A172 (cell line): ENCODE data around the gene KRTAP20-3. TPM values are rescaled to one million over a fixed set of nuclear protein-coding genes. Genes with fewer than 3 reads are reported as not detected.

Experiments used
- DNase-seq: peaks from one replicate; pipeline ENCODE4 v3.0.0-alpha.2; 2015; ENCODE audit warnings: low spot score
- total RNA-seq: library from RNA; depleted of rRNA; stranded (reverse); fragments of >200 nt; shearing (Covaris generic); gene quantifications from 2 replicates; pipeline ENCODE4 v1.2.3, GENCODE V29; 2014; rRNA removed

KRTAP20-3 gene
- not detected in 2 replicates for total RNA-seq

DNA sequence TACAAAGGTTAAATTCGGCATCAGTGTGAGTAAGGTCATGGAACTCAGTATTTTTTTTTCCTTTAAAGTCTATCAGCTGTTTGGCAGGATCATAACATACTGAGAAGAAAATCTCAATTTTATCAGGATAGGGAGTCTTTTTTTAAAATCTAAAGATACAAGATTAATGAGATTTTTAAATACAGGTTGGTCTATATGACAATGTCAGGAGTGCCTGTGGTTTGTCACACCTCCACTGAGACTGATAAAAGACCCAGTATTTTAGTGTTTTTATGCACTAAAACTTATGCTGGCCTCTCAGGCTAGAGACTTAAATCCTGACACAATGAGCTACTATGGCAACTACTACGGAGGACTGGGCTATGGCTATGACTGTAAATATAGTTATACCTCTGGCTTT, at the start of gene KRTAP20-3:
Gene KRTAP20-3, plus strand, starts transcription at position 301 of the 400 bp plus-strand sequence.
- DNase-seq, result no peak

DNA sequence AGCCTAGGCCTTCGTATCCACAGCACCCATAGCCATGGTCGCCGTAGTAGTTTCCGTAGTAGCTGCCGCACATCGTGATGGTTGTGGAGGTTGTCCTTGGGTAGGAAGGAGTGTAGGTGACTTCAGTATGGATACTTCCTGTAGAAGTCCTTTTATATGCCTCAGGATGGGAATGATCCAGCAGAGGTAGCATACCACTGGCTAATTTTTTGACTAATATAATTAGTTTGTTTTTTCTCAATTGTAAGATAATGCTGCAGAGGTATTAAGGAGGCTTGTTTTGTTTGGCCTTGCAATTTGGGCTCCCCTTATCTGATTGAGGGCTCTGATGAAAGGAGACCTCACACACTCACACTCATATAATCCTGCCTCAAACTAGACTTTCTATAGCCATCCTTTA, 43.9 kb upstream of the KRTAP20-3 start, which contains the start of gene KRTAP6-2:
Gene KRTAP6-2, minus strand, starts transcription at position 101 of the 400 bp plus-strand sequence. Its CDS starts 28 bp downstream, at position 73.
- no peak for DNase-seq

- DNase-seq, result no peak
These were observed 41.9 kb upstream of the KRTAP20-3 start, which contains the start of gene KRTAP22-1 for GRCh38 chr21:30600787-30601186. TSS of gene KRTAP22-1 (plus strand) at chr21:30601087.

DNA sequence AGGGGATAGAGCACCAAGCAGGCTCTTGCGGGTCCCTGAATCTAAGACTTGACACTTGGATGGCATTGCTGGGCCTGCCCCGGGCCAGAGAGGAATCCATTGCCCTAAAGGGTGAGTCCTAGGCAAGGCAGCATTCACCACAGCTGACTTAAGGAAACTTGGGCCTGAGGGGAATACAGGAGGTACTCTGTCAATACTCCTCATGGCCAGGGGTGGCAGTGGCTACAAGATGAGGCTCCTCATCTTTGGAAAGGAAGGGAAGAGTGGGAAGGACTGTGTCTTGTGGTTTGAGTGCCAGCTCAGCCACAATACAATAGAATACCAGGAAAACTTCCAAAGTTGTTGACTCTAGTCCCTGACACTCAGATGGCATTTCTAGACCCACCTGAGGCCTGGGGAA, 36.7 kb upstream of the KRTAP20-3 start:
- no peak for DNase-seq

DNA sequence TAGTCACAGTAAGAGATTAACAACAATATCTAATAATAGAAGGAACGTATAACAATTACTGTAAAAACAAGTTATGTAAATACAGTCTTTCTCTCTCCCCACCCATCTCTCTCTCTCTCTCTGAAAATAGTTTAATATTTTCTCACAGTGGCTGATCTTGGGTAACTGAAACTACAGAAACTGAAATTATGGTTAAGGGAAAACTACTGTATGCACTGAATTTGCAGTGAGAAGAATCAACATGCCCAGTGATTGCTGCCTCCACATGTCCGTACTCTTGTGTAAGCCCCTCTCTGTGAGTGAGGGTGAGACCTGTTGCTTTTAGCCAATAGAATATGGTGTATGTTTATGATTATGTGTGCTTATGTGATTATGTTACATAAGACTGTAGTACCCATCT, 30.5 kb upstream of the KRTAP20-3 start:
- no peak for DNase-seq

DNA sequence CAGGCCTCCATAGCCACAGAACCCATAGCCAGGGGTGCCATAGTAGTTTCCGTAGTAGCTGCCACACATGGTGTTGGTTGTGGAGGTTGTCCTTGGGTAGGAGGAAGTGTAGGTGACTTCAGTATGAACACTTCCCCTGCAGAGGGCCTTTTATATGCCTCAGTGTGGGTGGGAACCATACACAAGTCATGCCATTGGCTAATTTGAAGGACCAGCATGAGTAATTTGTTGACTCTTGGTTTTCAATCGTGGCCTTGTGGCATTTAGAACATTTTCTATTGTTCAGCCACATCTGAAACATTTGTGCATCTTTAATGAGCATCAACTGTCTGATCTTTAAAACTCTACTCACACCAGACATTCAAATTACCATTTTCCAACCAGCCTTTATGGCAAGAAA, 28.8 kb upstream of the KRTAP20-3 start, which contains the start of gene KRTAP6-1:
Gene KRTAP6-1, minus strand, starts transcription at position 95 of the 400 bp plus-strand sequence. Its CDS starts 26 bp downstream, at position 69.
- no peak for DNase-seq

GRCh38 chr21:30615199-30615598, 27.5 kb upstream of the KRTAP20-3 start:
- no peak for DNase-seq

GRCh38 chr21:30616125-30616524, 26.5 kb upstream of the KRTAP20-3 start, which contains the start of gene KRTAP20-1:
TSS of gene KRTAP20-1 (plus strand) at chr21:30616425. CDS start at chr21:30616455, 30 bp downstream.
- DNase-seq, result no peak

DNA sequence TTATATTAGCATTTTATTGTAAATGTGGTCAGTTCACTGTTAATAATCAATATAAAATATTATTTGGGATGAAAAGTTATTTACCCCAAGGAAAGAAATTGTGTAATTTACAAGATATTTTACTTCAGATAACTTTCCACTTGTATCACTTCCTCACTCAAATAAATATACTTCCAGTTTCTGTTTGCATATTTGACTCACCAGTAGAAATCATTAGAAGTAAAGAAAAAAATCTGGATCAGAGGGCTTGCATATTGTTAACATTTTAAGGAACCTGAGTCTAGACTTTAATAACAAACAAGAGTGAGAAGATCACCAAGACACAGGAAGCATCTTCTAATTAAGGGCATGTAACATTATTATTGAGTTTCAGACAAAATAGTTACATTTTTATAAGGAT, 22.6 kb upstream of the KRTAP20-3 start:
- DNase-seq, result no peak

GRCh38 chr21:30620522-30620921, 22.1 kb upstream of the KRTAP20-3 start, which contains the start of gene KRTAP20-4:
TSS of gene KRTAP20-4 (plus strand) at chr21:30620627.
- DNase-seq, result no peak

DNA sequence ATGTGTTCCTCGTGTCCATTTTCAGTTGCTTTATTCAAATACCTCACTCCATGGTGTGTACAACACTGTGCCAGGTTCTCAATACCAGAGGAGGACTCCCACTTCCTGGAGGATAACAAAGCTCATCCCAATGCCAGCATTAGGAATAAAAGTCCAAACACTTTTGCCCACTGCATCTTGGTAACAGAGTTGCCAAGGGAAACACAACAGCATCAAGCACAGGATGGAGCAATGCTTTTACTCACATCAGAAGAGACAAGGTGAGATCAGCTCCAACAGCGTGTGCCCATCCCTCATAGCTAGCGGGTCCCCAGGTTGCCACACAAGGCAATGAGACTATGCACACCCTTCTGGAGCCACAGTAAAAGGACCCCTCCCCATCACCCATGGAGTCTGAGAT, 19.3 kb upstream of the KRTAP20-3 start:
- DNase-seq, result no peak

GRCh38 chr21:30625449-30626165, 17.1 kb upstream of the KRTAP20-3 start:
- no peak for DNase-seq

GRCh38 chr21:30628109-30628508, 14.6 kb upstream of the KRTAP20-3 start:
- DNase-seq, result no peak

GRCh38 chr21:30629200-30629599, 13.5 kb upstream of the KRTAP20-3 start:
- DNase-seq, result no peak

- no peak for DNase-seq
These were observed 7.8 kb upstream of the KRTAP20-3 start, which contains the start of gene KRTAP20-2 for GRCh38 chr21:30634906-30635305. TSS of gene KRTAP20-2 (plus strand) at chr21:30635206. CDS start at chr21:30635264, 58 bp downstream.

DNA sequence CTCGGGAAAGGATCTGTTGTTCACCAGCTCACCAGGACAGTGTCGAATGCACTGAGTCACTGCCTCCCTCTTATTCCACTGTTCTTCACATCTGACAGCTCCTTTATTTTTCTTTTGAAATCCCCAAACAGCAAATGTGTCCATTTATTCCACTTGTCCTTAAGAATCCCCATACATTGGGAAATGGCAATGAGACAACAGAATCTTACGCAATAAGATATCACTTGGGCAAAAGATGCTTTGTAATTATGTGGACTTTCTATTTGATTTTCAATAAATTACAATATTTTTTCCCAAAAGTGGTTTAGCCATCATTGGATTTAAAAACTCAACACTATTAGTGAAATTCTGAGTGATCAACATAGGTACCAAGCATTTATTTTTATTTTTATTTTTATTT, 4.0 kb upstream of the KRTAP20-3 start:
- no peak for DNase-seq

DNA sequence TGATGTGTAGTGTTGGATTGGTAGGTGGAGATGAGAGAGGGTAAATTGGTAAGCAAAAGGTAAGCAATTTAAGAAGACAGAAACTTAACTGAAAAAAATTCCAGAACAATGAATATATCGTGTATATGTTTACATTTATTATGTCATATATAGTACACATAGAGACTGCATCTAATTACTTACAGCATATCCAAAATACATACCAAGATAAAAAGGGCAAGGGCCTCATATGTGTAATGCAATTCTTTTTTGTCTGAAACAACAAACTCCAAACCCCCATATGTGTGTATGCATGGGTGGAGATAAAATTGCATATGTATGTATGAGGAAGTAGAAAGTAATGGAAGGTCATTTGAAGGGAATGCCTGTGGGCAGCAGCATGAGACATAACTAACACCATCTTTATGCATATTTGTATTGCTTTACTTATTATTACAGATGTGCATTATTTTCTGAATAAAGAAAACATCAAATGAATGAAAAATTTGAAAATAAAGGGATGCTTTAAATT, 4.3 kb downstream of the KRTAP20-3 start:
- DNase-seq, result no peak

DNA sequence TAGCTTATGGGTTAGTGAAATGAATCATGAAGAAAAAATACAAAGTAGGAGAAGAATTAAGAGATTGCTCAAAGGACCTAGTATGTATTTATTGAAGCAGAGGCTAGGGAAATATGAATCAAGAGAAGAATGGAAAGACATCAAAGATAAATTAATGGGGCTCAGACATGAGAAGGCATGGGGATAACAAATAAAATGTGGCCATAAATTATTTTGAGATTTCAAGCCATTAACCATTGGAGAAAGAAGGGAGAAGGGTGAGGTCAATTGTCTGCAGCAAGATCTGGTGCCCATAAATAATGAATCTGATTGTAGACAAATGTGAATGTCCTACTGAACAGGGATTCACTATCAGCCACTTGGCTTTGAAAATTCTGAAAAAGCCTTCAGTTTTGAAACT, 10.2 kb downstream of the KRTAP20-3 start:
- DNase-seq, result no peak

DNA sequence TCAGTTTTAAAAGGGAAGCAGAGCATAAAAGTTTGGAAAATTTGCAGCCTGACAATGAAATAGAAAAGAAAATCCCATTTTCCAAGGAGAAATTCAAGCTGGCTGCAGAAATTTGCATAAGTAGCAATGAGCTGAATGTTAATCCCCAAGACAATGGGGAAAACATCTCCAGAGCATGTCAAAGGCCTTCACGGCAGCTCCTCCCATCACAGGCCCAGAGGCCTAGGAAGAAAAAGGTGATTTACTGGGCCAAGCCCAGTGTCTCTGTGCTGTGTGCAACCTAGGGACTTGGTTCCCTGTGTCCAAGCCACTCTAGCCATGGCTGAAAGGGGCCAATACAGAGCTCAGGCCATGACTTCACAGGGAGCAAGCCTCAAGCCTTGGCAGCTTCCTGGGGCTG, 26.1 kb downstream of the KRTAP20-3 start:
- DNase-seq, result no peak

DNA sequence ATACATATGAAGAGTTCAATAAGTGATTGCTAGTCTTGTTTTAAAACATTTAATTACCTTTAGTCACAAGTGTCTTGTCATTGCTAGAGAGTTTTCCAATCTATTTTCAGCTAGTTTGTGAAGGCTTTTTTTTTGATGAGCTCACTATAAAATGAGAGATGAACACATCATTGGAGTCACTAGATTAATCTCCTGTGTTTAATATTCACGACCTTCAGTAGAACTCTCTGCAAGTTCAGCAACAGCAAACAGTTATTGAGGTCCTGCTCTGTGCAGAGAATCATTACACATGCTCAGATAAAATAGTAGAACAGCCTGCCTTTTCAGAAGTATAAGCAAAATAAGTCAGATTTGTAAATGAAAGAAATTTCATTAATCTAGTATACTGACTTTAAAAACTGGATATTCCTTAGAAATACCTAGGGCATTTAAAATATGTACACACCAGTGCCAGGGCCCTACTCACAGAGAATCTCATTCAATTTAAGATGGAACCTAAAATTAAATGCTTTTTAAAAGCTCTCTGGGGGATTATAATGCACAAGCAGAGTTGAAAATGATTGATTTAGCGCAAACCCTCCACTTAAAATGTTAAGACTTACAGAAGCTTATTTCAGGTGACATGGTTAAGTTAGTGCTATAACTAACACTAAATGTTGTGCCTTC, 30.5 kb downstream of the KRTAP20-3 start:
- no peak for DNase-seq

DNA sequence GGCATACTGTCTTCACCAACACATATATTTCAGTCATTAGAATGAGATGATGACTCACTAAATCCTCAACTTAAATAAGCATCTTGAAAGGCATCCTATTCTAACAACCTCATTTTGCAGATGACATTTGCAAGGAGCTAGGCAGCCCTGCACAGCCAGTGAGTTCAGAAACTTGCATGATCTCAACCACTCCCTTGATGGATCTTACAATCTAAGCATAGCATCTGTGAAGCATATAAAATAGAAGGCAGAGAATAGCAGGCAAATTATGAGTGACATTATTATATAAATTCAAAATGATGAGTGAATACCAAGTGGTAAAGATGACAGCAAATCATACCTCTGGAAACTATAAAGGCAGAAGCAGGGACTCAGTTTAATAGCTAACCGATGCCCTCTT, 31.6 kb downstream of the KRTAP20-3 start:
- DNase-seq, result no peak

DNA sequence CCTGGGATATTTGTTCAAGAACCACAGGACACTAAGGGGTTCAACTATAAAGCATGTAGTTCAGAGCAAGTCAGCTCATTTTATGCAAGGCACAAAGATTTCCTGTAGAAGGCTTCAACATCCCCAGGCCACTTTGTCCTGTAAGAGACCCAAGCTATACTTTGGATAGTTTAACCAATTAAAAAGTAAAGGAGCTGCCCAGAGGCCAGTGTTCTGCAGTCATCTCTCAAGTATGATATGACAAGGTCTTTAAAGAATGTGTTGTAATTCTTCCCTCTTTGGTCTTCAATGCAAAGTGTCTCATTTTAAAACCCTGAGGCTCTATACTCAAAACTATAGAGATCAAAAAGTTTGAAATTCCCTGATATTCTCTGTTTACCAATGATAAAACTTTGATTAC, 34.1 kb downstream of the KRTAP20-3 start:
- no peak for DNase-seq

- DNase-seq, result no peak
These were observed 37.9 kb downstream of the KRTAP20-3 start for GRCh38 chr21:30680586-30680985.
